Progenitor cell of endocrine pancreas (in vitro differentiated cells): ENCODE data around the gene COL5A2. TPM values are rescaled to one million over a fixed set of nuclear protein-coding genes. Genes with fewer than 3 reads are reported as not detected.

Experiments used
- DNase-seq: peaks from one replicate; pipeline ENCODE4 v3.0.0; 2021; ENCODE audit warnings: low spot score; ENCODE audit not compliant: unreplicated experiment
- H3K27ac Mint-ChIP-seq: 2 replicates; pipeline ENCODE4 v1.8.0; 2021; ENCODE audit warnings: mild to moderate bottlenecking, moderate library complexity, mixed read lengths
- H3K27me3 Mint-ChIP-seq: 2 replicates; pipeline ENCODE4 v1.8.0; 2021; ENCODE audit warnings: mixed read lengths
- H3K36me3 Mint-ChIP-seq: 2 replicates; pipeline ENCODE4 v1.8.0; 2022; ENCODE audit warnings: mixed read lengths; ENCODE audit not compliant: insufficient read depth
- H3K4me1 Mint-ChIP-seq: 2 replicates; pipeline ENCODE4 v1.8.0; 2021; ENCODE audit warnings: low read depth, mixed read lengths
- H3K4me3 Mint-ChIP-seq: 2 replicates; pipeline ENCODE4 v1.8.0; 2021; ENCODE audit warnings: low read depth, mild to moderate bottlenecking, moderate library complexity, mixed read lengths
- H3K9me3 Mint-ChIP-seq: 2 replicates; pipeline ENCODE4 v1.8.0; 2021; ENCODE audit warnings: low read depth, mixed read lengths
- total RNA-seq: library from RNA; stranded (reverse); gene quantifications from 2 replicates; pipeline ENCODE4 v1.2.1, GENCODE V29; 2021
- TF ChIP-seq, protein P1 (sequence below): fragments of 200-600 bp; sonication (generic); IDR thresholded peaks from one replicate; pipeline ENCODE4 v1.5.0; 2021; ENCODE audit warnings: antibody characterized with exemption, mild to moderate bottlenecking; ENCODE audit not compliant: unreplicated experiment

COL5A2 gene
- total RNA-seq, 1 donor from 2014 or later, result 4.5 TPM

DNA sequence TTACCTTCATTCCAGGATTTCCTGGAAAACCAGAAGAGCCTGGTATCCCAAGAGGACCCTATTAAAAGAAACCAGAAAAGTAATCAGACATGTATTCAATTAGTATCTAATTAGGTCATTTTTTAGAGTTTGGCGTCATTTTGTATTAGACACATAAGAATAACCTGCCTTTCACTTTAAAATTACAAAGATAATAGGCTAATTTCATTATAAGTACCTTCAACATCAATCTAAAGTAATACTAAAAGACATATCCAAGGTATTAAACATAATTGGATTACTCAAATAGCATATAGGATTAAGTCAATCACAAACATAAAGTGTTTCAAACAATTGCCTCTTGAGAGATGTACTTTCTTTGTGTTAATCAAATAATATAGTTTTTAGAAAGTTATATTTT lies 107.5 kb downstream of the COL5A2 start:
- Mint-ChIP-seq H3K4me1 (no peaks in the 10 kb centered on the region), H3K36me3 (no peaks in the 10 kb centered on the region), H3K4me3 (no peak overlapping the region), H3K27ac (no peak overlapping the region), H3K27me3 (no peaks in the 10 kb centered on the region), H3K9me3 (no peaks in the 10 kb centered on the region)
- no peak for DNase-seq
- TF ChIP-seq, protein P1, sequence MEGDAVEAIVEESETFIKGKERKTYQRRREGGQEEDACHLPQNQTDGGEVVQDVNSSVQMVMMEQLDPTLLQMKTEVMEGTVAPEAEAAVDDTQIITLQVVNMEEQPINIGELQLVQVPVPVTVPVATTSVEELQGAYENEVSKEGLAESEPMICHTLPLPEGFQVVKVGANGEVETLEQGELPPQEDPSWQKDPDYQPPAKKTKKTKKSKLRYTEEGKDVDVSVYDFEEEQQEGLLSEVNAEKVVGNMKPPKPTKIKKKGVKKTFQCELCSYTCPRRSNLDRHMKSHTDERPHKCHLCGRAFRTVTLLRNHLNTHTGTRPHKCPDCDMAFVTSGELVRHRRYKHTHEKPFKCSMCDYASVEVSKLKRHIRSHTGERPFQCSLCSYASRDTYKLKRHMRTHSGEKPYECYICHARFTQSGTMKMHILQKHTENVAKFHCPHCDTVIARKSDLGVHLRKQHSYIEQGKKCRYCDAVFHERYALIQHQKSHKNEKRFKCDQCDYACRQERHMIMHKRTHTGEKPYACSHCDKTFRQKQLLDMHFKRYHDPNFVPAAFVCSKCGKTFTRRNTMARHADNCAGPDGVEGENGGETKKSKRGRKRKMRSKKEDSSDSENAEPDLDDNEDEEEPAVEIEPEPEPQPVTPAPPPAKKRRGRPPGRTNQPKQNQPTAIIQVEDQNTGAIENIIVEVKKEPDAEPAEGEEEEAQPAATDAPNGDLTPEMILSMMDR, result no peak

DNA sequence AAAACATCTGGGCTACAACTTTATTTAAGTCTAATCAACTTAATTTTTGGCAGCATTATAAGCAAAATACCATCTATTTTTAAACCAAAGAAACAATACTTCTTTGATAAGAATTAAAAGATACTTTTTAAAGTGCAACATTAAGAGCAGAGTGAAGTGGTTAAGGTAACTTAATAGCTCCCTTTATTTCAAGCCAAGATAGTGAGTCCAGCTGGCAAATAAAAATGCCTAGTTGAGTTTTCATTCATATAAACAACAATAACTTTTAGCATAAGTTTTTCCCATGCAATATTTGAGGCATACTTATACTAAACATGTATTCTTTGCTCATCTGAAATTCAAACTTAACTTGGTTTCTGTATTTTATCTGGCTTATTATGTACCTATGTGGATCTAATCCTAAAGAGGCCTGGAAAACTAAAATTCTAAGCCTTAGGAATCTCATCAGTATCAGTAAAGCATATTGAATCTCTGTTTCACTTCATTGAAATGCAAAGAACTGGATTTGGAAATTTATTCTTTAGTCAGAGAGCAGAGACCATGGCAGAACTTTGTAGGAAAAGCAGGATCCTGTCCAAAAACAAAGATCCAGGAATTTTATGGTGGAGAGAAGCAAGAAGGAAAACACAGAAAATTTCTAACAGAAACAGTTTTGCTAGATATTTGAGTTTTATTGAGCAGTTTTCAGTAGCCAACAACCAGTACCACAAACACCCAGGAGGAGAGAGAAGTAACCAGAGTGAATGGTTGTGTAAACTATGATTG lies 109.5 kb downstream of the COL5A2 start:
- DNase-seq, result no peak
- Mint-ChIP-seq H3K4me3 (no peak overlapping the region), H3K27me3 (no peaks in the 10 kb centered on the region), H3K36me3 (no peaks in the 10 kb centered on the region), H3K27ac (no peak overlapping the region), H3K9me3 (no peaks in the 10 kb centered on the region), H3K4me1 (no peaks in the 10 kb centered on the region)
- TF ChIP-seq, protein P1, result no peak

DNA sequence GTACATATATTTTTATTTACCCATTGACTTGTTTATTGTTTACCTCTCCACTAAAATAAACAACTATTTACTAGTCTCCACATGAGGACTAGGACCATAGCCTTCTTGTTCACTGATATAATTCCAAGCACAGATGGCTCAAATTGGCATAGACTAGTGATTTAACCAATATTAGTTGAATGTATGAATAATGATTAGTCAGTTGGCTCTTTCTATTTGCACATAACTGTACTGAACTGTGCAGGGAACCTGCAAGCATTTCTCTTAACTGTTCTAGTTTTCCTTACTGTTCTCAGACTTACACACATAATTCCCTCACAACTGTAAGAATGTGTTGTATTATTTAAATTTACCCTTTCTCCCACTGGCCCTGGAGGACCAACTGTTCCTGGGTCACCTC lies 113.5 kb downstream of the COL5A2 start:
- Mint-ChIP-seq H3K27me3 (no peaks in the 10 kb centered on the region), H3K9me3 (no peaks in the 10 kb centered on the region), H3K4me3 (no peak overlapping the region), H3K4me1 (no peaks in the 10 kb centered on the region), H3K36me3 (no peaks in the 10 kb centered on the region), H3K27ac (no peak overlapping the region)
- TF ChIP-seq, protein P1, result no peak
- DNase-seq, result no peak

DNA sequence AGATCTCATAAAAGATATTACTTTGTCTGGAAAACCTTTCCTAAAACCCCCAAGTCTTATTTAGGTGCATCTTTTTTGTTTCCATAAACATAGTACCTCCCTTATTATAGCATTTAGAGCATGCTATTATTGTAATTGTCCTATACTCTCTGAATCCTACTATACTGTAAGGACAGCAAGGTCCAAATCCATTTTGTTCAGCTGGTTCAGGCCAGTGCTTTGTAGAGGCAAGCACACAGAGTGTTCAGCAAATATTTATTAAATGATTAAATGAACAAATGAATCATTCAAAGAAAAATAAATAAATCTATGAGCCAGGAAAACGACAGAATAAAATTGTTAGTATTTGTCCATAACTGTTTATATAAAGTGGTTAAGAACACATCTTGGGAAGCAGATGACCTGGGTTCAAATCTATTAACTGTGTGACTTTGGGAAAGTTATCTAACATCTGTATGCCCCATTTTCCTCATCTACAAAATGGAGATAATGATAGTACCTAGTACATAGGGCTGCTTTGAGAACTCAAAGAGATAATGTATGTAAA lies 119.4 kb downstream of the COL5A2 start:
- TF ChIP-seq, protein P1, result no peak
- no peak for DNase-seq
- no peaks in the 10 kb centered on the region for H3K9me3 Mint-ChIP-seq
- H3K36me3 Mint-ChIP-seq, result no peaks in the 10 kb centered on the region
- no peak overlapping the region for H3K4me3 Mint-ChIP-seq
- no peaks in the 10 kb centered on the region for H3K4me1 Mint-ChIP-seq
- H3K27ac Mint-ChIP-seq, result peak overlapping the region; percentile 11
- no peaks in the 10 kb centered on the region for H3K27me3 Mint-ChIP-seq

DNA sequence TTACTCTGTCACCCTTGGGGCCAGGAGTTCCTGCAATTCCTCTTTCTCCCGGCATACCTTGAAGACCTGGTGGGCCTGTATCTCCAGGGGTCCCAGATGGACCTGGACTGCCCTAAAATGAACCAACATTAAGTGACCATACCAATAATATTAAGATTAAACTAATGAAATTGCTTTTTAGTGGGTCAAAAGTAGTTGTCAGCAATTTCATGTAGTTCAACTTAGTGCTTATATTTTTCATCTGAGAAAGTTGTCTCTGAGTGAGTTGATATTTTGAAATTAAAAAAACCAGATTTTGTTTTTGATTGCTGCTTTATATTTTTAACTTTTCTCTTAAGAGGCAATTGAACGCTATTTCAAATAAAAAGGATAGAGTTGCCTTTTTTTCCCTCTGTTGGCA lies 122.2 kb downstream of the COL5A2 start:
- H3K27me3 Mint-ChIP-seq, result no peaks in the 10 kb centered on the region
- TF ChIP-seq, protein P1, result no peak
- DNase-seq, result no peak
- H3K4me3 Mint-ChIP-seq, result no peak overlapping the region
- no peaks in the 10 kb centered on the region for H3K9me3 Mint-ChIP-seq
- H3K36me3 Mint-ChIP-seq, result no peaks in the 10 kb centered on the region
- no peak overlapping the region for H3K27ac Mint-ChIP-seq
- H3K4me1 Mint-ChIP-seq, result no peaks in the 10 kb centered on the region
